Activated T-cell treated with anti-CD3 and anti-CD28 coated beads for 1 hour (primary cell): Measurements from ENCODE around the gene BEX2.
"Not testable (repeated sequence)": the region's sequence is repeated elsewhere in the genome, so short reads cannot be mapped to it uniquely, and the experiment has no call there.

Experiments used
- DNase-seq: peaks from one replicate; pipeline ENCODE4 v3.0.0-alpha.2; 2020; ENCODE audit warnings: low read depth

The BEX2 gene

DNA sequence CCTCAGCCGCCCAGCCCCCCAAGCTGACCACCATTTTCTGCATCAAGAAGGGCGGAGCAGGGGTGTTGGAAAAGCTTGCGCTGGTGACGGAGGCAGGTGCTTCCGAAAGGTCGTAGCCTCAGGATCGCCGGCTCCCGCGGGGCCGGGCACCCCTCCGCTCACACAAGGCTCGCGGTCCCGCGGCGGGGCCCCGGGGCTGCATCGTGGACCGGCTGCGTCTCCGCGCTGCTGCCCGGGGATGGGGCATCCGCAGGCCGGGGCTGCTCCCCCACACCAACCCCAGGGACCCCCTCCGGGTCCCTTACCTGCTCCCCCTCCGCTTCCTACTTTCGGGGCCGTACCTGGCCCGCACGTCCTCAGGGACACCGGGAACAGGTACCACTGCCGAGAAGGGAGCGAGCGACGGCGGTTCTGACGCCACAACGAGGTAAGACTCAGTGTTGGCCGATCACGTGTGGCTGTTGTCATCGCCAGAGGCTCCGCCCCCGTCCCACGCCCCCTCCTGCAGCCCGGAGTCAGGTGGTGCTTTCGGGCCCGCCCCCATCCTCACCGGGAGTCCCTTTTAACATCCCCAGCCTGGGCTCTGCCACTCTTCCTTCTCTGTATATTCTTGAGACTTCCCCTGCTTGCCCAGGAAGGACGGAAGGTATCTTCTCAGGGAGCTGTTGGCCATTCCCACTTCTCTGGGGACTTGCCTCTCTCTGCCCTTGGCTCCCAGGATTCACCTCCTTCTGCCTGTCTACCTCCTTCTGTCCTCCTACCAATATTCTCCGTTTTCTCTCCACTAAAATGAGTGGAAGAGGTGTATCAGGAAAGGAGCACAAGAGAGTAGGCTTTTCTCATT is at the start of gene BEX2:
Gene BEX2, minus strand, starts transcription at position 436 of the 844 bp plus-strand sequence. CDS start 1,014 bp downstream, outside the sequence.
- DNase-seq = peak; percentile 79

DNA sequence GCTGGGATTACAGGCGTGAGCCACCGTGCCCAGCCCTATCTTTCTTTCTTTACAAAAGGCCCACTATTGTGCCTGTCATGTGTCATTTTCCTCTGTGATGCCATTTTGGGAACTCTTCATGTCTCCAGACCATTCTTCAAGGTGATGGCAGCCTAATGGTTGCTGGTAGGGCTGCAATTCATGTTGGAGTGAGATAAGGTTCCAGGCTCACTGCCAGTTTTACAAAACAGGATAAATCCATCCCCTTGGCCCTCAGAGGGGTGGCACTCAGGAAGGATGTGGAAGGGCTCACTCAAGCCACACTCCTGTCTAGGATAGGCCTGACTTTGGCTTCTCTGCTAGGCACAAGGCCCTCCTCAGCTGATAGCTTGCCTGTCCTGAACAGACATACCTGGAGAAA is 49.3 kb upstream of the BEX2 start:
- DNase-seq = no peak

DNA sequence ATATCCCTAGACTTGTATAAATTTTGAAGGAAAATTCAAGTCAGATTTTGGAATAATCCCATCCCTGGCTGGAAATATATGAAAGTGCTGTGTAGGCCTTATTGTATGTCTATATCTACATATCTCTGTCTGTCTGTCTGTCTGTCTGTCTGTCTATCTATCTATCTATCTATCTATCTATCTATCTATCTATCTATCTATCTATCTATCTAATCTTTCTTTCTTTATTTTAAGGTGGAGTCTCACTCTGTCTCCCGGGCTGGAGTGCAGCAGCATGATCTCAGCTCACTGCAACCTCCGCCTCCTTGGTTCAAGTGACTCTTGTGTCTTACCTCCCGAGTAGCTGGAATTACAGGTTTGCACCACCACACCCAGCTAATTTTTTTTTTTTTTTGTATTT is 48.8 kb upstream of the BEX2 start:
- not testable (repeated sequence) for DNase-seq

DNA sequence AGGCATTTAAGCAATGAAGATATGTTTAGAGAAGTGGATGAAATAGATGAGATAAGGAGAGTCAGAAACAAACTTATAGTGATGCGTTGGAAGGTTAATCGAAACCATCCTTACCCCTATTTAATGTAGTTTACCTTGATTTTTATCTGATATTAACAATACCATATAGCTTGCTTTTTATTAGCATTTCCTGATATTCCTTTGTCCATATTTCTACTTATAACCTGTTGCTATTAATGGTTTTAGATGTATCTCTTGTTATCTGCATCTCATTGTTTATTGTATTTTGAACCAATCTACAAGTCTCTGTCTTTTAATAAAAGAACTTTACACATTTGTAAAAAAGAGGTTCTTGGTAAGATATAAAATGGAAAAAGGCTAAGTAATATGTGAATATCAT is 47.1 kb upstream of the BEX2 start:
- no peak for DNase-seq

DNA sequence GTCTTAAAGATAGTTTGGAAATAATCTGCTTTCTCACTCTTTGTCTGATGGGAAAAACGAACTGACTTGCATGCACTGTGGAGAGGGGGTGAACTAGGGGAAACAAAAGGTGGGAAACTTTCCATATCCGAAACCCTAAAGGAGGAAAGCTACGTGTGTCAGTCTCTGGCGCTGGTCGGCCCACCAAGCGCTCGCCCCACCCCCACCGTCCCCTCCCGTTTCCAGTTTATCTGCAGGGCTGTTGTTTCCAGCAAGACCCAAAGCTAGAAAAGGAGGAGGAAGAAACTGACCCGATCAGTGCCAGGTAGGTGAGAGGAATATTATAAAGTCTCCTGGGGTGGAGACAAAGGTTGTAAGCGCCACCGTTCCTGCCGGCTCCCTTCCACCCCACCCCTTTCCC is 46.1 kb upstream of the BEX2 start:
- no peak for DNase-seq

DNA sequence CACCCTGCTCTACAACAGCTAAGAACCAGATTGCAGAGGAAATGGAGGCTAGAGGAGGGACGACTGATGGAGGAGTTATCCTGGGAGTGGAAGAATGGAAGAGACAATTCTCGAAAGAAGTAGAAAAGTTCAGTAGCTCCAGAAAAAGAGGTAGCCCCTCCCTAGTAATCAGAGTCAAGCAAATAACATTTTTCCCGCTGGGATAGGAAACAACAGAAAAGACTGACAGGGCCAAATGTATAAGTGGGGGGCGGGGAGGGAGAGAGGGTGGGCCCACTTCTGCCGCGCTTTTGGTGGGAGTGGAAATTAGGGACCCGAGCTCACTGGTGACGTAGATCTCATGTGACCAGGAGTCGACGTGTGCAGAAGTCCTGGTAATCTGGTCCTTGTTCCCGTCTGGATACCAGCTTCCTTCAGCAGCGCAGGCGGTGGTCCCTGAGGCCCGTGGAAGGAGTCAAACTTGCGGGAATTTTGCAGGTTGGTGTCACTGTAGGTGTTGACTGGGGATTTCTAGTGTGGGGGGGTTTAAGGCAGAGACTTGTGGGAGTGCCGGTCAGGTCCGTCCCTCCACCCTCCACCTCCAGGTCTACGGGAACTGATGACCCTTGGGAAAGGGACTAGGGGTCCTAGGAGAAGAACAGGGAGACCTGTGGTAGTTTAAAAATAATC is 45.5 kb upstream of the BEX2 start, which contains the start of gene TCEAL9:
Gene TCEAL9, plus strand, starts transcription at position 377 of the 669 bp plus-strand sequence. CDS start 1,179 bp downstream, outside the sequence.
- no peak for DNase-seq

DNA sequence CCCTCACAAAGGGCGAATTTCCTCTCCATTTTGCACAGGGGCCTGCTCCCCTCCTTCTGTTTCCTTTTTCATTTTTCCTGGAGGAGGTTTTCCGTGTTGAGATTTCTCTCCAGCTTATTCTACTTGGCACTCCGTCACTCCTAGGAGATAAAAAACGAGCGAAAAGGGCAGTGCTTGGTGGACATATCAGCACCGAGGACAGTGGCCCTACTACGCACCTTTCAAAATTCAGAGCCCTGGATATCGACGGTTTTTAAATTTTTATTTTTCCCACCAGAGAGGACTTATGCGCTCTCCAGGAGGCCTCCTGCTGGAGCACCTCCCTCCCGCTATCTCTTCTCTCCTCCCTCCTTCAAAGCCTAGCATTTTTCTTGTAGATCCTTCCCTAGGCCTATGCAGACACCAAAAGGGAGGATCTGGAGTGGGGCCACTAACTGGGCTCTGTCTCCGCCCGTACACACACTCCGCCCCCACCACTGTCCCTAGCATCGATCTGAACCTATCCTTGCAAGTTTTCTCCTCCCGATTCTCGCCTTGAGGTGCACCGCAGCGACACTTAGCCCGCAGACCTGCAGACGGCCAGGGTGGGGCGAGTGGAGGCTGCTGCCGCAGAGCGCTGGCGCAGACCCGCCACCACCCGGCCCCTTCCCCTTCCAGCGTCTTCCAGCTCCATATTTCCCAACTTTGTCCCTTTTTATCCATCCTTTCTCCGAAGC is 37.0 kb upstream of the BEX2 start:
- DNase-seq = no peak

DNA sequence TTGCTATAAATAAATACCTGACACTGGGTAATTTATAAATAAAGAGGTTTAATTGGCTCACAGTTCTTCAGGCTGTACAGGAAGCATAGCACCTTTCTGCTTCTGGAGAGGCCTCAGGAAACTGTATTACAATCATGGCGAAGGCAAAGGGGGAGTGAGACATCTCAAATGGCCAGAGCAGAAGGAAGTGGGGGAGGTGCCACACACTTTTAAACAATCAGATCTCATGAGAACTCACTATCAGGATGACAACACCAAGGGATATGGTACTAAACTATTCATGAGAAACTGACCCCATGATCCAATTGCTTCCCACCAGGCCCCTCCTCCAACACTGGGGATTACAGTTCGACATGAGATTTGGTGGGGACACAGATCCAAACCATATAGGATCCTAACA is 33.8 kb upstream of the BEX2 start:
- no peak for DNase-seq

DNA sequence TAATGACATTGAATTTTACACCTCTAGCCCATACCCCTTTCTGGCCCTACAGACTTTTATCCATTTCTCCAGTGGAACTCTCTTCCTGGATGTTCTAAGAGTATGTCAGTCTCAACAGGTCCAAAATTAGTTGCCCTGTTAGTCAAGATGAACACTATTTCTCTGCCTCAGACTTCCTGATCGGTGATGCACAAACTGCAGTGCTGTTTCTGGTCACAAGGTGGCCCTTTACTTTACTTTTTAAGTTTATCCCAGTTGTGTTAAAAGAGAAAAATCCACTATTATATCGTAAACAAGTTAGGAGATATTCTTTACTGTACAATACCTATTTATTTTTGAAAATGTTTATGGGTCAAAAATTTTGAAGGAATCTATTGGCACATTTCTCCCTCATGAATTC is 32.3 kb upstream of the BEX2 start:
- peak; percentile 32 for DNase-seq

DNA sequence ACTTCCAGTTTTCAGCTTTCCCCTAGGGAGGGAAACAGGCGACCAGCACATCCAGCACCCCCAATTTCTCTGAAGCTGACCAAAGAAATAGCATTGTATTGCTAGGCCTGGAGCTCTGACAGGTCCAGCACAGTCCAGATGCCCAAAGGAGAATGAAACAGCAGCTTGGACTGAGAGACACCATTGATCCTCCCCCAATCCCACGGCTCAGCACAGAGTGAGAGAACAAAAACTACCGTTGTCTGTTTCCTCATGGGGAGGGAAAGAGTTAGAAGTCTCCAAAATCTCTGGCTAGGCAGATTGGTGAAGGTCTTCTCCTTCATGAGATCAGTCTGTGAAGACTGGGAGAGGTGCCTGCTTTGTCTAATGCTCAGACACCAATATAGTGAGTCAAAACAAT is 27.9 kb upstream of the BEX2 start:
- no peak for DNase-seq

DNA sequence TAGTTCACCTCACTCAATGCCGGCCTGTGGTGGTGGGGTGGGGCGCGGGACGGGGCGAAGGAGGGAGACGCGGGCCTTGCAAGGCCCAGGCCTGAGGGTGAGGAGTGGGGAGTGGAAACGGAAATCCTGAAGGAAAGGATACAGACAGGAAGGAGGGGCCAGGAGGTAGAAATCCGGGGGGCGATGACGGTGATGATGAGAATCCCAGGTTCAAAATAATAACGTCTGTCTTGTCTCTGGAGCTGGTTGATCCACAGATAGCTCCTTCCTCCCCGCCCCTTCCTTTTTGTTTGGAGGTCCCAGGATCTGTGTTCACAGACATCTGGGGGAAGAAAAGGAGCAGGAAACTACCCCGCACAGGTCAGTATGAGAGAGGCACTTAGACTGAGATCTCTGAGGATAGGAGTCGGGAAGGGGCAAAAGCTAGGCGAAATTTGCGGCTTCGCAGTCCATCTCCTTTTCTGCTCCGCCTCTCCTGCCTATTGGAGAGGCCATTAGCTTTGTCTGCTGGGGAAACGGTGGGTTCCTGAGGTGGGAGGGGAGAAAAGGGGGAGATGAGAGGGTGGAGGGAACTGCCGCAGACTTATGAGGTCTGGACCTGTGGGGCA is 20.0 kb upstream of the BEX2 start:
- no peak for DNase-seq

DNA sequence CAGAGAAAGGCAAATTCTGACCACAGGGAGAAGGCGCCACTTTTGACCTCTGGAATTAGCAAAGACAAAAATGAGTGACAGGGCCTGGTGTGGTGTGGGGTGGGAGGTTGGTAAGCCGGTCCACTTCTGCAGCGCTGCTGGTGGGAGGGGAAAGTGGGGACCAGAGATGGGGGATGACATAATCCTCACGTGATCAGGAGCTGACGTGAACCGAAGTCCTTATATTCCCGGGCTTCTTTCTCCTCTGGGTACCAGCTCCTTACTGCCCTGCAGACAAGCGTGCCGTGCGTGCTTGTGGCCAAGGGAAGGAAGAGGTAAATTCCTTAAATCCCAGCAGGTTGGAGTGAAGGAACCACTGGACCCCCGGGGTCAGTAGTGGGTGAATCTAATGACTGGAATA is 19.2 kb upstream of the BEX2 start, which contains the start of gene TCEAL7:
Gene TCEAL7, plus strand, starts transcription at position 249 of the 400 bp plus-strand sequence. CDS start 1,165 bp downstream, outside the sequence.
- DNase-seq = no peak

DNA sequence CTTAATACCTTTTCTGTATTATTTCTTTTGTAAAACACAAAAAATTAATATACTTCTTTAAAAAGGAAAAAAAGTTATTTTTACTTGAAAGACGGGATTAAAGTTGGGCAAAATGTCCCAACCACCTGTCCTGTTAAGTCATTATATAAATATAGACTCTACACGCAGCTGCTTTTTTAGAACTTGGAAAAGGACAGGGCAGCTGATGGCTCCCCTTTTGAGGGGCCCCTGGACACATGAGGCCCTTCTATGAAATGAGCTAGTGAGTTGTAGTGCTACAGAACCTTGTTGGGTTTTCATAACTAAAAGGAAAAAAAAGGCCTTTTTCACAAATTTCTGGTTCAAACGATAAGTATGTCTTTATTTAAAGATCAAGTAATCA is 600 bp upstream of the BEX2 start:
- no peak for DNase-seq

DNA sequence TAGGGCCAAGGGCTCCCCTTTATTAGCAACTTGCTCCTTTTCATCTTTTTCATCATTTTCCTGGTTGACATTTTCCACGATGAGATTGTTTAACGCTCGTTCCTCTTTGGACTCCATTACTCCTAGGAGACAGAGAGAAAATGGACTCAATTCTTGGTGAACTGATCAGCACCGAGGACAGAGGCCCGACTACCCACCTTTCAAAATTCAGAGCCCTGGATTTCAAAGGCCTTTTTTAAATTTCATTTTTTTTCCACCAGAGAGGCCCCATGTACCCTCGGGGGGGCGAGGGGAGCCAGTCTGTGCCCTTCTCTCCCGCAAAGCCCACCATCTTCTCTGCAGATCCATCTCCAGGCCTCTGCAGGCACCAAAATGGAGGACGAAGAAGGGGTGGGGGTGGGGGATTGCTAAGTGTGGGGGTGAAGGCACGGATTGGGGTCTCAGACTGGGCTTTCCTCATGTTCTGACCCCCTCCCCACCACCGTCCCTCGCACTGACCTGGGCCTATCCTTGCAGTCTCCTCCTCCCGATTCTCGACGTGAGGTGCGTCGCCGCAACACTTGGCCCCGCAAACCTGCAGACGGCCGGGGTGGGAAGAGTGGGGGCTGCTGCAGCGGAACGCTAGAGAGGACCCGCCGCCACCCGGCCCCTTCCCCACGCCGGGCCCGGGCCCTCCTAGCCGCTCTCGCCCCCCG is 783 bp downstream of the BEX2 start:
- DNase-seq = no peak

DNA sequence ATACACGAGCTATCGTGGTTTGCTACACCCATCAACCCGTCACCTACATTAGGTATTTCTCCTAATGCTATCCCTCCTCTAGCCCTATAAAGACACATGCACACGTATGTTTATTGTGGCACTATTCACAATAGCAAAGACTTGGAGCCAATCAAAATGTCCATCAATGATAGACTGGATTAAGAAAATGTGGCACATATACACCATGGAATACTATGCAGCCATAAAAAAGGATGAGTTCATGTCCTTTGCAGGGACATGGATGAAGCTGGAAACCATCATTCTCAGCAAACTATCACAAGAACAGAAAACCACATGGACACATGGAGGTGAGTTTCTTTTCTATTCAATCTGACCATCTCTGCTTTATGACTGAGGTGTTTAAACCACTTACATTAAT is 5.1 kb downstream of the BEX2 start:
- DNase-seq = not testable (repeated sequence)

DNA sequence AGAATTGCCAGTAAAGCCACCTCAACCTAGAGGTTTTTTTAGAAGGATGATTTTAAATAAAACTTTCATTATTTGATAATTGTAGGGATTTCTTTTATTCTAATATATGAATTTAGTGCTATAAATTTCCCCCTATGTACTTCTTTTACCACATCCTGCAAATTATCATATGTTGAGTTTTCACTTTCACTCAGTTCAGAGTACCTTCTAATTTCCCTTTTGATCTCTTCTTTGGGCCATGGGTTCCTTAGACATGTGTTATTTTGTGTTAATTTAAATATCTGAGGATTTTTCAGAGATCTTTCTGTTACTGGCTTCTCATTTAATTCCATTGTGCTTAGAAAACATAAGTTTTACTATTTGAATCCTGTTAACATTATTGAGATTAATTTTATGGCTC is 6.1 kb downstream of the BEX2 start:
- no peak for DNase-seq

DNA sequence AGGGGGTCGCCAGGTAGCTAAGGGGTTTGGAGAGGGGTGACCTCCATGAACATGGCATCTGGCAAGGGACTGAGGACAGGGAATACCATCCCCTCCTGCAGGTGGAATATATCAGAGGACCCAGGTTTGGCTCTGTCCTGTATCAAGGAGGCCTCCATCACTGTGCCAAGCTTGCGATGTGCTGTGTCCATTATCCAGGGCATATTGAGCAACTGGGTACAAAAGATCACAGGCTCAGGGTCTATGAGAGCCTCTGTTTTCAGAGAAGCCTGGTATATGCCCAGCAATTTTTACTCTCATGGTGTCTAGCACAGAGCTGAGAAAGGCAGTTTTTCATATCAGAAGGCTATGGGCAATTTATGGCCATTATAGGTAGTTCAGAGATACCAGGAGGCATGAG is 17.7 kb downstream of the BEX2 start:
- DNase-seq = no peak

DNA sequence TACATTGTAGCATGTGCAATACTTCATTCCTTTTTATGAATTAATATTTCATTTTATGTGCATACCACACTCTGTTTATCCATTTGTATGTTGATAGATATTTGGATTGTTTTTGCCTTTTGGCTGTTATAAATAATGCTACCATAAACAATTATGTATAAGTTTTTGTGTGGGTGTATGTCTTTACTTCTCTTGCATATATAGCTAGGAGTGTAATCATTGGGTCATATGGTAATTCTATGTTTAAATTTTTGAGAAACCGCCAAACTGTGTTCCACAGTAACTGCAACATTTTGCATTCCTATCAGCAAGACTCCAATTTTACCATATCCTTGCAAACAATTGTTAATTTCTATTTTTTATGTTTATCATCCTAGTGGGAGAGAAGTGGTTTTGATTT is 31.2 kb downstream of the BEX2 start:
- DNase-seq = no peak

DNA sequence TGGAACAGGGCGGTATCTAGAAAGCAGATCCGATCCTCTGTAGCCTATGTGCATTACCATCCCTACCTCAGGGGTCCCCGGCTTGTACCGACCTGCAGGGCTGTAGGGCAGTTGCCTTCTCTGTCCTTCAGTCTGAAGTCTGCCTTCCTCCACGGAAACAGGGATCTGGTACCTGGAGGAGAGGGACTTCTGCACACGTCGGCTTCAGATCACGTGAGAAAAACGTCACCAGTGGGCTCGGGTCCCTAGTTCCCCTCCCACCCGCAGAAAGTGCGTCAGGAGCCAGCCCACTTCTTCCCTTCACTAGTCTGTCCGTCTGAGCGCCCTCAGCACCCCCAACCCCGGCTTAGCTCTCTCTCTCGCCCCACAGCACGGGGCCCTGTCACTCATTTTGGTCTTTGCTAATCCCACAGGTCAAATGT is 34.2 kb downstream of the BEX2 start, which contains the start of gene TCEAL5:
Gene TCEAL5, minus strand, starts transcription at position 170 of the 422 bp plus-strand sequence. CDS start 2,187 bp downstream, outside the sequence.
- DNase-seq = no peak

DNA sequence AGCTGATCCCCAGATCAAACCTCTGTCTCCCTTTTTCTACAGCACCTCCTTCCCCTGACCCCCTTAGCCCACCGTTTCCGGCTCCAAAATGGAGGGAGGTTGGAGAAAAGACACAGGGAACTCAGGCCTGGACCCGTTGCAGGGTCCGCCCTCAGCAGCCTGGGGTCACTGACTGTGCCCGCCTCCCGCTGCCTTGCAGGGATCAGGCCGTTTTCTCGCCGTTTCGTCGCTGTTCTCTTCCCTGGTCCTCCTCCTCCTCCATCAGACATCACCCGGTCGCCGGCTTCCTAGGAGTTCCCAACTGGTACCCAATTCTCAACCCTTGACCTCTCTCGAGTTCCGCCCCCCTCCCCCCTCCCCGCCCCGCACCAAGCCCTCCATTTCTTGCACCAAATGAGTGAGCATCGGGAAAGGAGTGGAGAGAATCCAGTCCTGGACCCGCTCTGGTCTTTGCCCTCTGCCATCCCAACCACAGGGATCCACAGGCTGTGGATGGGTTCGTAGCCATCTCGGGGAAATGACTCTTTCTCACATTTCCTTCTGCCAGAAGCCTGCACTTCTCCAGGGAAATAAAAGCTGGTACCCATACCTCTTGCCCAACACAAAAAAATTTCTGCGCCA is 34.7 kb downstream of the BEX2 start:
- DNase-seq = no peak

DNA sequence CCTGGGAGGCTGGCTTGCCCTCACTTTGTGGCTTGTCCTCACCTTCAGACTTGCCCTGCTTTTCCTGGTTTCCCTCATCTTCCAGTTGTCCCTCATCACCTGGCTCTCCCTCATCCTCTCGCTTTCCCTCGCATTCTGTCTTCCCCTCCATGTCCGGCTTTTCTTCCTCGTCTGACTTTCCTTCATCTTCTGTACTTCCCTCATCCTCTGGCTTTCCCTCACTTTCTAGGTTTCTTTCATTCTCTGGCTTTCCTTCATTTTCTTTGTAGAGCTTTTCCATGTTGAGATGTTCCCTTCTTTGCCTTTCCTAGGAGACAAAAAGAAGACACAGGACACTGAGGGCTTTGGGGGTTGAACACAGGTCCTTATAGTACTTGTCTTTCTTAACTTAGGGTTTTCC is 36.5 kb downstream of the BEX2 start:
- no peak for DNase-seq
